Stimulated activated CD8-positive, alpha-beta memory T cell treated with anti-CD3 and anti-CD28 coated beads, Interleukin-2, amount 100 ng/mL, for 48 hours (primary cell): Measurements from ENCODE around the gene SF3A2.

Source experiments
- DNase-seq, 2 donors: peaks; one replicate each; pipeline ENCODE4 v3.0.0-alpha.2; 2020; ENCODE audit warnings: low read depth in 2 of 2

Gene SF3A2

GRCh38 chr19:2291185-2291751, 54.6 kb downstream of the SF3A2 start:
- no peak for DNase-seq

- no peak for DNase-seq
Measured at GRCh38 chr19:2294687-2295335, 58.2 kb downstream of the SF3A2 start.

GRCh38 chr19:2296141-2296540, 59.5 kb downstream of the SF3A2 start:
- no peak for DNase-seq
